ENCODE data around the gene OR2A25.

The OR2A25 gene

GRCh38 chr7:144069511-144069910 is at the start of gene OR2A25:
Gene OR2A25 (plus strand): TSS chr7:144069811. CDS start chr7:144074220, 4,409 bp downstream.
- no peak within 1 kb of the TSS for H3K4me3 ChIP-seq (ENCODE audit: low read length)
- H3K27me3 ChIP-seq (ENCODE audit: insufficient read depth, low read length): no peaks in the 10 kb centered on the region
- no peak within 1 kb of the TSS for H3K27ac ChIP-seq (ENCODE audit: low read length)
- no peaks in the 10 kb centered on the region for H3K4me1 ChIP-seq (ENCODE audit: insufficient read depth, low read length)
- H3K9me3 ChIP-seq (ENCODE audit: insufficient read depth, low read depth, low read length): no peaks in the 10 kb centered on the region; the same call in 1 of the 2 replicates
- H3K36me3 ChIP-seq (ENCODE audit: insufficient read depth, low read depth, low read length): no peaks in the 10 kb centered on the region
- H3K9ac ChIP-seq (ENCODE audit: low read depth, low read length): no peak within 1 kb of the TSS

- Histone ChIP-seq H3K4me1 (ENCODE audit: insufficient read depth, low read length) (peaks cover 4% of the 10 kb centered on the region; the same call in 1 of the 2 replicates), H3K9me3 (ENCODE audit: insufficient read depth, low read depth, low read length) (no peaks in the 10 kb centered on the region), H3K4me3 (ENCODE audit: low read length) (no peak overlapping the region), H3K27me3 (ENCODE audit: insufficient read depth, low read length) (no peaks in the 10 kb centered on the region), H3K36me3 (ENCODE audit: insufficient read depth, low read depth, low read length) (no peaks in the 10 kb centered on the region), H3K27ac (ENCODE audit: low read length) (no peak overlapping the region), H3K9ac (ENCODE audit: low read depth, low read length) (no peak overlapping the region)
Measured at GRCh38 chr7:144020340-144020739, 49.3 kb upstream of the OR2A25 start.

GRCh38 chr7:144022169-144022568 is 47.4 kb upstream of the OR2A25 start:
- Histone ChIP-seq H3K4me3 (ENCODE audit: low read length) (no peak overlapping the region), H3K9ac (ENCODE audit: low read depth, low read length) (no peak overlapping the region), H3K4me1 (ENCODE audit: insufficient read depth, low read length) (peaks cover 4% of the 10 kb centered on the region; the same call in 1 of the 2 replicates), H3K27ac (ENCODE audit: low read length) (no peak overlapping the region), H3K36me3 (ENCODE audit: insufficient read depth, low read depth, low read length) (no peaks in the 10 kb centered on the region), H3K27me3 (ENCODE audit: insufficient read depth, low read length) (no peaks in the 10 kb centered on the region), H3K9me3 (ENCODE audit: insufficient read depth, low read depth, low read length) (no peaks in the 10 kb centered on the region)

- no peak overlapping the region for H3K27ac ChIP-seq (ENCODE audit: low read length)
- H3K36me3 ChIP-seq (ENCODE audit: insufficient read depth, low read depth, low read length): no peaks in the 10 kb centered on the region
- peaks cover 4% of the 10 kb centered on the region; the same call in 1 of the 2 replicates for H3K4me1 ChIP-seq (ENCODE audit: insufficient read depth, low read length)
- no peak overlapping the region for H3K4me3 ChIP-seq (ENCODE audit: low read length)
- H3K9ac ChIP-seq (ENCODE audit: low read depth, low read length): no peak overlapping the region
- H3K9me3 ChIP-seq (ENCODE audit: insufficient read depth, low read depth, low read length): no peaks in the 10 kb centered on the region
- H3K27me3 ChIP-seq (ENCODE audit: insufficient read depth, low read length): no peaks in the 10 kb centered on the region
Measured at GRCh38 chr7:144023171-144023827, 46.3 kb upstream of the OR2A25 start.

GRCh38 chr7:144024213-144024612 is 45.4 kb upstream of the OR2A25 start:
- no peaks in the 10 kb centered on the region for H3K36me3 ChIP-seq (ENCODE audit: insufficient read depth, low read depth, low read length)
- H3K4me1 ChIP-seq (ENCODE audit: insufficient read depth, low read length): peaks cover 4% of the 10 kb centered on the region; the same call in 1 of the 2 replicates
- no peak overlapping the region for H3K4me3 ChIP-seq (ENCODE audit: low read length)
- H3K27ac ChIP-seq (ENCODE audit: low read length): no peak overlapping the region
- no peaks in the 10 kb centered on the region for H3K9me3 ChIP-seq (ENCODE audit: insufficient read depth, low read depth, low read length)
- H3K9ac ChIP-seq (ENCODE audit: low read depth, low read length): no peak overlapping the region
- no peaks in the 10 kb centered on the region for H3K27me3 ChIP-seq (ENCODE audit: insufficient read depth, low read length)

GRCh38 chr7:144026203-144026883 is 43.3 kb upstream of the OR2A25 start:
- Histone ChIP-seq H3K9ac (ENCODE audit: low read depth, low read length) (no peak overlapping the region), H3K27ac (ENCODE audit: low read length) (no peak overlapping the region), H3K36me3 (ENCODE audit: insufficient read depth, low read depth, low read length) (no peaks in the 10 kb centered on the region), H3K27me3 (ENCODE audit: insufficient read depth, low read length) (no peaks in the 10 kb centered on the region), H3K4me1 (ENCODE audit: insufficient read depth, low read length) (peaks cover 4% of the 10 kb centered on the region; the same call in 1 of the 2 replicates), H3K4me3 (ENCODE audit: low read length) (no peak overlapping the region), H3K9me3 (ENCODE audit: insufficient read depth, low read depth, low read length) (no peaks in the 10 kb centered on the region)

- no peaks in the 10 kb centered on the region for H3K27me3 ChIP-seq (ENCODE audit: insufficient read depth, low read length)
- H3K9ac ChIP-seq (ENCODE audit: low read depth, low read length): no peak overlapping the region
- H3K36me3 ChIP-seq (ENCODE audit: insufficient read depth, low read depth, low read length): no peaks in the 10 kb centered on the region
- H3K4me1 ChIP-seq (ENCODE audit: insufficient read depth, low read length): peaks cover 4% of the 10 kb centered on the region; the same call in 1 of the 2 replicates
- H3K9me3 ChIP-seq (ENCODE audit: insufficient read depth, low read depth, low read length): no peaks in the 10 kb centered on the region
- H3K4me3 ChIP-seq (ENCODE audit: low read length): no peak overlapping the region
- H3K27ac ChIP-seq (ENCODE audit: low read length): no peak overlapping the region
Measured at GRCh38 chr7:144027070-144027469, 42.5 kb upstream of the OR2A25 start.

- H3K4me1 ChIP-seq (ENCODE audit: insufficient read depth, low read length): no peaks in the 10 kb centered on the region
- H3K27ac ChIP-seq (ENCODE audit: low read length): no peak overlapping the region
- H3K36me3 ChIP-seq (ENCODE audit: insufficient read depth, low read depth, low read length): no peaks in the 10 kb centered on the region
- H3K4me3 ChIP-seq (ENCODE audit: low read length): no peak overlapping the region
- no peaks in the 10 kb centered on the region for H3K9me3 ChIP-seq (ENCODE audit: insufficient read depth, low read depth, low read length)
- no peaks in the 10 kb centered on the region for H3K27me3 ChIP-seq (ENCODE audit: insufficient read depth, low read length)
- H3K9ac ChIP-seq (ENCODE audit: low read depth, low read length): no peak overlapping the region
Measured at GRCh38 chr7:144027974-144028373, 41.6 kb upstream of the OR2A25 start.

GRCh38 chr7:144028547-144028946 is 41.1 kb upstream of the OR2A25 start:
- Histone ChIP-seq H3K4me3 (ENCODE audit: low read length) (no peak overlapping the region), H3K36me3 (ENCODE audit: insufficient read depth, low read depth, low read length) (no peaks in the 10 kb centered on the region), H3K27ac (ENCODE audit: low read length) (no peak overlapping the region), H3K9ac (ENCODE audit: low read depth, low read length) (no peak overlapping the region), H3K9me3 (ENCODE audit: insufficient read depth, low read depth, low read length) (no peaks in the 10 kb centered on the region), H3K4me1 (ENCODE audit: insufficient read depth, low read length) (no peaks in the 10 kb centered on the region), H3K27me3 (ENCODE audit: insufficient read depth, low read length) (no peaks in the 10 kb centered on the region)

- Histone ChIP-seq H3K9me3 (ENCODE audit: insufficient read depth, low read depth, low read length) (no peaks in the 10 kb centered on the region), H3K9ac (ENCODE audit: low read depth, low read length) (no peak overlapping the region), H3K27me3 (ENCODE audit: insufficient read depth, low read length) (no peaks in the 10 kb centered on the region), H3K4me3 (ENCODE audit: low read length) (no peak overlapping the region), H3K27ac (ENCODE audit: low read length) (no peak overlapping the region), H3K4me1 (ENCODE audit: insufficient read depth, low read length) (no peaks in the 10 kb centered on the region), H3K36me3 (ENCODE audit: insufficient read depth, low read depth, low read length) (no peaks in the 10 kb centered on the region)
Measured at GRCh38 chr7:144032516-144032915, 37.1 kb upstream of the OR2A25 start.

GRCh38 chr7:144032985-144033709 is 36.5 kb upstream of the OR2A25 start:
- H3K9ac ChIP-seq (ENCODE audit: low read depth, low read length): no peak overlapping the region
- H3K27me3 ChIP-seq (ENCODE audit: insufficient read depth, low read length): no peaks in the 10 kb centered on the region
- H3K27ac ChIP-seq (ENCODE audit: low read length): no peak overlapping the region
- no peaks in the 10 kb centered on the region for H3K36me3 ChIP-seq (ENCODE audit: insufficient read depth, low read depth, low read length)
- H3K4me1 ChIP-seq (ENCODE audit: insufficient read depth, low read length): no peaks in the 10 kb centered on the region
- H3K4me3 ChIP-seq (ENCODE audit: low read length): no peak overlapping the region
- H3K9me3 ChIP-seq (ENCODE audit: insufficient read depth, low read depth, low read length): no peaks in the 10 kb centered on the region
